ENCODE measurements around the gene CRTC1.

Gene CRTC1

DNA sequence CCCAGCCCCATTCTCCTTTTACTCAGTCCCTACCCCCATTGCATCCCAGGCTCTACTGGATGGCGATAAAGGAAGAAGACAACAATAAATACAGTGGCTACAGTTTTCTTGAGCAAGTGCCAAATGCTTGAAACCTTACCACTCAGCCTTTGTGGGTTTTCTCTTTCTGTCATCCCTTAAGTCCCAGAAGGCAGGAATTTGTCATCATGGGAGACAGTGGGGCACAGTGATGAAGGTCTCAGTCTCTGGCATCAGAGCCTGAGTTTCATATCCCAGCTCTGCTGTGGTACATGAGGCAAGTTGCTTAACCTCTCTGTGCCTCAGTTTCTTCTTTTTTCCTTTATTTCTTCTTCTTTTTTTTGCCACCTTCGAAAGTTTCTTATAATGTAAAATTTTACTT lies 112.8 kb downstream of the CRTC1 start:
- TF ChIP-seq TAF1 (IDR thresholded peaks at IDR 0.05; ENCODE audit: borderline replicate concordance, insufficient read depth, low read length) (no peak), POLR2AphosphoS5 (IDR thresholded peaks at IDR 0.05; ENCODE audit: low read depth, low read length) (no peak), FOXP2 (optimal IDR thresholded peaks at IDR 0.05; ENCODE audit: borderline replicate concordance, extremely low read depth, extremely low read length, insufficient read depth) (no peak), SIN3A (IDR thresholded peaks at IDR 0.05; ENCODE audit: borderline replicate concordance, insufficient read depth, low read length) (no peak)
- TF ChIP-seq, protein P1, sequence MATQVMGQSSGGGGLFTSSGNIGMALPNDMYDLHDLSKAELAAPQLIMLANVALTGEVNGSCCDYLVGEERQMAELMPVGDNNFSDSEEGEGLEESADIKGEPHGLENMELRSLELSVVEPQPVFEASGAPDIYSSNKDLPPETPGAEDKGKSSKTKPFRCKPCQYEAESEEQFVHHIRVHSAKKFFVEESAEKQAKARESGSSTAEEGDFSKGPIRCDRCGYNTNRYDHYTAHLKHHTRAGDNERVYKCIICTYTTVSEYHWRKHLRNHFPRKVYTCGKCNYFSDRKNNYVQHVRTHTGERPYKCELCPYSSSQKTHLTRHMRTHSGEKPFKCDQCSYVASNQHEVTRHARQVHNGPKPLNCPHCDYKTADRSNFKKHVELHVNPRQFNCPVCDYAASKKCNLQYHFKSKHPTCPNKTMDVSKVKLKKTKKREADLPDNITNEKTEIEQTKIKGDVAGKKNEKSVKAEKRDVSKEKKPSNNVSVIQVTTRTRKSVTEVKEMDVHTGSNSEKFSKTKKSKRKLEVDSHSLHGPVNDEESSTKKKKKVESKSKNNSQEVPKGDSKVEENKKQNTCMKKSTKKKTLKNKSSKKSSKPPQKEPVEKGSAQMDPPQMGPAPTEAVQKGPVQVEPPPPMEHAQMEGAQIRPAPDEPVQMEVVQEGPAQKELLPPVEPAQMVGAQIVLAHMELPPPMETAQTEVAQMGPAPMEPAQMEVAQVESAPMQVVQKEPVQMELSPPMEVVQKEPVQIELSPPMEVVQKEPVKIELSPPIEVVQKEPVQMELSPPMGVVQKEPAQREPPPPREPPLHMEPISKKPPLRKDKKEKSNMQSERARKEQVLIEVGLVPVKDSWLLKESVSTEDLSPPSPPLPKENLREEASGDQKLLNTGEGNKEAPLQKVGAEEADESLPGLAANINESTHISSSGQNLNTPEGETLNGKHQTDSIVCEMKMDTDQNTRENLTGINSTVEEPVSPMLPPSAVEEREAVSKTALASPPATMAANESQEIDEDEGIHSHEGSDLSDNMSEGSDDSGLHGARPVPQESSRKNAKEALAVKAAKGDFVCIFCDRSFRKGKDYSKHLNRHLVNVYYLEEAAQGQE (IDR thresholded peaks at IDR 0.05; ENCODE audit: insufficient read depth in 1 of 2, low read depth in 2 of 2, low read length in 2 of 2), result no peak

DNA sequence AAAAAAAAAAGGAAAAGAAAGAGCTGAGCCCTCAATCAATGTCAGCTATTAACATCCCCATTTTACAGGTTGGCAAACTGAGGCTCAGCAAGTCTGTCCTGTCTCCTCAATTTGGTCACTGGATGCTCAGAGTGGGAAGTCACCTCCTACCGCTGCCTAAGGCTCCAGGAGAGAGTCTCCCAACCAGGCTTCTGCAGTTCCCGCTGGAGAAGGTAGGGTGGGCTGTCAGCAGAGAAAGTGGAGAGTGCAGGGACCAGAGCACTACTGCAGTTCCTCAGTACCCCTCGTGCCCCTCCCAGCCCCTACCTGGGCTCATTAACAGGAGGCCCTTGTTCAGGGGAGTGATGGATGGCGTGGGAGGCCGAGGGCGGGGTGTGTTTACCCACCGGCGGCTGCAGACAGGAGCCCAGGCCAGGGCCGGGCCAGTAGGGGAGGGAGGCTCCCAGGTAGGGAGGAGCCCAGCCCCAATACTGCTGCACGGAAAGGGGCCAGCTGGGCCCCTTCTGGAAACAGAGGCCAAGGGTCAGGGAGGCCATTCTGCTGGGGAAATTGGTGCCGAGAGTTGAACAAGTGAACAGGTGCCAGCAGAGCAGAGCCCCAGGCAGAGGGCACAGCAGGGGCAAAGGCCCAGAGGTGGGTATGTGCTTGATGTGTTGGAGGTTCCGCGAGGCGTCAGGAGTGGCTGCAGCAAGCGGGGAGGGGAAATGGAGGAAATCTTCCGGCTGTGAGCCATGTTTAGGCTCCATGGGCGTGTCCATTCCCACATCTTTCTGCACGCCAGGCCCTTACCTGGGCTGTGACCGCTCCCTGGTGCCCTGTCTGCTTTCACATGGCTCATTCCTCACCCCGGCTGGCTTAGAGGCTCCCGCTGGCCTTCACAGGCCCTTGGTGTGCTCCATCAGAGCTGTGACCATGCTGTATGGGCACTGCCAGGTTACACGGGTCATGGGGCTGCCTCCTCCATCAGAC lies 115.2 kb downstream of the CRTC1 start:
- TF ChIP-seq TAF1 (IDR thresholded peaks at IDR 0.05; ENCODE audit: borderline replicate concordance, insufficient read depth, low read length) (no peak), FOXP2 (optimal IDR thresholded peaks at IDR 0.05; ENCODE audit: borderline replicate concordance, extremely low read depth, extremely low read length, insufficient read depth) (no peak), POLR2AphosphoS5 (IDR thresholded peaks at IDR 0.05; ENCODE audit: low read depth, low read length) (no peak), SIN3A (IDR thresholded peaks at IDR 0.05; ENCODE audit: borderline replicate concordance, insufficient read depth, low read length) (no peak)
- TF ChIP-seq, protein P1 (IDR thresholded peaks at IDR 0.05; ENCODE audit: insufficient read depth in 1 of 2, low read depth in 2 of 2, low read length in 2 of 2), result no peak

DNA sequence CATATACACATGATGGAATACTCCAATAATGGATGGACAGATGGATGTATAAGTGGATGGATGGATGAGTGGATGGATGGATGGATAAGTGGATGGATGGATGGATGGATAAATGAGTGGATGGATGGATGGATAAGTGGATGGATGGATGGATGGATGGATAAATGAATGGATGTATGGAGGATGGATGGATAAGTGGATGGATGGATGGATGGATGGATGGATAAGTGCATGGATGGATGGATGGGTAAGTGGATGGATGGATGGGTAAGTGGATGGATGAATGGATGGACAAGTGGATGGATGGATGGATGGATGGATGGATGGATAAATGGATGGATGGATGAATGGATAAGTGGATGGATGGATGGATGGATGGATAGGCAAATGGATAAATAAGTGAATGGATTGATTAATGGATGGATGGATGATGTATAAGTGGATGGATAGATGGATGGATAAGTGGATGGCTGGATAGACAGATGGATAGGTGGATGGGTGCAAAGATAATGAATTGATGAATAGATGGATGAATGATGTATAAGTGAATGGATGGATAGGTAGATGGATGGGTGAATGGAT lies 116.0 kb downstream of the CRTC1 start:
- TF ChIP-seq, protein P1 (IDR thresholded peaks at IDR 0.05; ENCODE audit: insufficient read depth in 1 of 2, low read depth in 2 of 2, low read length in 2 of 2), result no peak
- TF ChIP-seq FOXP2 (optimal IDR thresholded peaks at IDR 0.05; ENCODE audit: borderline replicate concordance, extremely low read depth, extremely low read length, insufficient read depth) (no peak), SIN3A (IDR thresholded peaks at IDR 0.05; ENCODE audit: borderline replicate concordance, insufficient read depth, low read length) (no peak), TAF1 (IDR thresholded peaks at IDR 0.05; ENCODE audit: borderline replicate concordance, insufficient read depth, low read length) (no peak), POLR2AphosphoS5 (IDR thresholded peaks at IDR 0.05; ENCODE audit: low read depth, low read length) (no peak)

DNA sequence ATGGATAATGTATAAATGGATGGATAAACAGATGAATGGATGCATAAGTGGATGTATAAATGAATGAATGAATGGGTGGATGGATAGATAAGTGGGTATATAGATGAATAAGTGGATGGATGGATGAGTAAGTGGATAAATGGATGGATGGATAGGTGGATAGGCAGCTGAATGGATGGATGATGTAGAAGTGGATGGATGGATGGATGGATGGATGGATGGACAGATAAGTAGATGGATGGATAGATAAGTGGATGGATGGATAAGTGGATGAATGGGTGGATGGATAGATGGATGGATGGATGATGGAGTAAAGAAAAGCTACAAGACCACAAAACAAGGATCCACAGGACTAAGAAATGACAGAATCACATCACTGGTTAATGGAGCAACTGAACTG lies 116.6 kb downstream of the CRTC1 start:
- no peak for TF ChIP-seq POLR2AphosphoS5 (IDR thresholded peaks at IDR 0.05; ENCODE audit: low read depth, low read length)

DNA sequence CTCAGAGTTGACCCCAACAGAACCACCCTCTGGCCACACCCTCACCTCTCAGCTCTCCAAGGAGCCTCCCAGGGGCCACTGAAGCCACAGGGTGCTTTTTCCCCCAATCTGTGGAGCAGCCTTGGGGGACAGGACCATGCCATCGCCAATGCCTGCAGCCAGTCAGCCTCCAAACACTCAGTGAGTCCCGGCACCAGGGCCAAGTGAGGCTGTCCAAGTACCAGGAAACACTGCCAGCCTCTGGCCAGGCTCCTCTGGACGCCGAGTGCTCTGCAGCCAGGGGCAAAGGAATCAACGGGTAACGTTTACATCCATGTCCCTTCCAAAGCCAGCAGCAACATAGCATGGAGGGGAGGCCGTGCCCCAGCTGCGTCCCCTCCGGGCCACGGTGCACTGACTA lies 117.2 kb downstream of the CRTC1 start:
- TF ChIP-seq POLR2AphosphoS5 (IDR thresholded peaks at IDR 0.05; ENCODE audit: low read depth, low read length), result no peak
- no peak for TF ChIP-seq SIN3A (IDR thresholded peaks at IDR 0.05; ENCODE audit: borderline replicate concordance, insufficient read depth, low read length)
- TF ChIP-seq, protein P1 (IDR thresholded peaks at IDR 0.05; ENCODE audit: insufficient read depth in 1 of 2, low read depth in 2 of 2, low read length in 2 of 2), result no peak
- no peak for TF ChIP-seq TAF1 (IDR thresholded peaks at IDR 0.05; ENCODE audit: borderline replicate concordance, insufficient read depth, low read length)
- TF ChIP-seq FOXP2 (optimal IDR thresholded peaks at IDR 0.05; ENCODE audit: borderline replicate concordance, extremely low read depth, extremely low read length, insufficient read depth), result no peak
